Astrocyte (in vitro differentiated cells and primary cell): ENCODE measurements around the gene FTO.

Experiments
- CTCF ChIP-seq: IDR thresholded peaks from 2 replicates; pipeline ENCODE4 v1.5.1; 2011; ENCODE audit warnings: low read depth, mild to moderate bottlenecking, inconsistent platforms, low read length, moderate library complexity; ENCODE audit not compliant: insufficient read depth
- EZH2 ChIP-seq: IDR thresholded peaks from 2 replicates; pipeline ENCODE4 v1.6.1; 2012; ENCODE audit warnings: mild to moderate bottlenecking, low read length, inconsistent platforms; ENCODE audit not compliant: insufficient read depth

- TF ChIP-seq CTCF (peak; percentile 75), EZH2 (no peak)
Measured at GRCh38 chr16:53892155-53892554, 188.2 kb downstream of the FTO start.
